Activated B cell treated with CpG ODN at 0.5 μM for 24 hours (primary cell): ENCODE measurements around the gene AGMO. TPM values are rescaled to one million over a fixed set of nuclear protein-coding genes. Genes with fewer than 3 reads are reported as not detected.

ENCODE experiments used
- ATAC-seq: fragments of 200-7000 bp; cut with Tn5 transposase; one replicate; pipeline ENCODE4 v1.10.0; 2021; ENCODE audit warnings: low read depth, mild to moderate bottlenecking, moderate library complexity
- CTCF ChIA-PET: fragments of 350-600 bp; sonication (Branson Sonifier 250); formaldehyde crosslinking; loops from one replicate; lab custom pipeline; 2021; ENCODE audit warnings: antibody characterized with exemption; lab: Charles Lee
- POLR2A ChIA-PET: fragments of 350-600 bp; sonication (Branson Sonifier 250); formaldehyde crosslinking; loops from one replicate; lab custom pipeline; 2021; ENCODE audit warnings: antibody characterized with exemption; lab: Charles Lee
- DNase-seq: peaks from one replicate; pipeline ENCODE4 v3.0.0; 2022
- H3K27ac Mint-ChIP-seq: one replicate; pipeline ENCODE4 v1.8.0; 2020; ENCODE audit warnings: mixed read lengths
- H3K27me3 Mint-ChIP-seq: one replicate; pipeline ENCODE4 v1.8.0; 2021; ENCODE audit warnings: mixed read lengths
- H3K36me3 Mint-ChIP-seq: one replicate; pipeline ENCODE4 v1.8.0; 2021; ENCODE audit warnings: low read depth, mixed read lengths
- H3K4me1 Mint-ChIP-seq: one replicate; pipeline ENCODE4 v1.8.0; 2021; ENCODE audit warnings: mixed read lengths
- H3K4me3 Mint-ChIP-seq: one replicate; pipeline ENCODE4 v1.8.0; 2020; ENCODE audit warnings: mild to moderate bottlenecking, mixed read lengths
- H3K9me3 Mint-ChIP-seq: one replicate; pipeline ENCODE4 v1.8.0; 2020; ENCODE audit warnings: mixed read lengths
- intact Hi-C: fragments of 100-400 bp; cut with micrococcal nuclease; formaldehyde crosslinking; loops from one replicate; pipeline ENCODE4 v1.15.1; 2024
- total RNA-seq: library from RNA; stranded (reverse); gene quantifications from 2 replicates; pipeline ENCODE4 v1.2.3, GENCODE V29; 2022
- TF ChIP-seq, protein P1 (sequence below): fragments of 200-600 bp; IDR thresholded peaks from one replicate; pipeline ENCODE4 v1.8.0; 2022; ENCODE audit warnings: antibody characterized with exemption, mild to moderate bottlenecking

The AGMO gene
- total RNA-seq, 1 donor from 2014 or later = not detected

DNA sequence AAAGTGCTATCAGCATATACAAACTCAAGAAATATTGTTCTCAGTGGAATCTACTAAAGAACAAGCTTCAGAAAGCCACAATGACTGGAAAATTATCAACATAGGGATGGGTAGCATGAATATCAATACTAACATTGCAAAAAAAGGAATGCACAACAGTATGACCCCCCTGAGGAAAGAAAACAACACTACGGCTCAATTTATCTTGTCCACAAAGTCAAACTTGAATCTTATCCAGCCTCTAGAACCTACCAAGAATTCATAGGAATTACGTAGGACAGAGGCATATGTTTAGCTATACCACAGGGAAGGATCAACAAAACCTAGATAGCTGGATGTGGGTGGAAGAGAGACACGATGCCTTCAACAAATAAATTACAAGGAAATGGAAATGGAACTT lies 54.6 kb downstream of the AGMO start:
- TF ChIP-seq, protein P1, sequence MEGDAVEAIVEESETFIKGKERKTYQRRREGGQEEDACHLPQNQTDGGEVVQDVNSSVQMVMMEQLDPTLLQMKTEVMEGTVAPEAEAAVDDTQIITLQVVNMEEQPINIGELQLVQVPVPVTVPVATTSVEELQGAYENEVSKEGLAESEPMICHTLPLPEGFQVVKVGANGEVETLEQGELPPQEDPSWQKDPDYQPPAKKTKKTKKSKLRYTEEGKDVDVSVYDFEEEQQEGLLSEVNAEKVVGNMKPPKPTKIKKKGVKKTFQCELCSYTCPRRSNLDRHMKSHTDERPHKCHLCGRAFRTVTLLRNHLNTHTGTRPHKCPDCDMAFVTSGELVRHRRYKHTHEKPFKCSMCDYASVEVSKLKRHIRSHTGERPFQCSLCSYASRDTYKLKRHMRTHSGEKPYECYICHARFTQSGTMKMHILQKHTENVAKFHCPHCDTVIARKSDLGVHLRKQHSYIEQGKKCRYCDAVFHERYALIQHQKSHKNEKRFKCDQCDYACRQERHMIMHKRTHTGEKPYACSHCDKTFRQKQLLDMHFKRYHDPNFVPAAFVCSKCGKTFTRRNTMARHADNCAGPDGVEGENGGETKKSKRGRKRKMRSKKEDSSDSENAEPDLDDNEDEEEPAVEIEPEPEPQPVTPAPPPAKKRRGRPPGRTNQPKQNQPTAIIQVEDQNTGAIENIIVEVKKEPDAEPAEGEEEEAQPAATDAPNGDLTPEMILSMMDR = no peak
- ChIA-PET POLR2A (no interaction called here), CTCF (no interaction called here)
- H3K27me3 Mint-ChIP-seq = no peaks in the 10 kb centered on the region
- H3K27ac Mint-ChIP-seq = no peak overlapping the region
- ATAC-seq = no peak
- no peaks in the 10 kb centered on the region for H3K4me1 Mint-ChIP-seq
- no peak overlapping the region for H3K4me3 Mint-ChIP-seq
- H3K9me3 Mint-ChIP-seq = no peaks in the 10 kb centered on the region
- no peak for DNase-seq
- H3K36me3 Mint-ChIP-seq = no peaks in the 10 kb centered on the region
- intact Hi-C loops = no loop called here

DNA sequence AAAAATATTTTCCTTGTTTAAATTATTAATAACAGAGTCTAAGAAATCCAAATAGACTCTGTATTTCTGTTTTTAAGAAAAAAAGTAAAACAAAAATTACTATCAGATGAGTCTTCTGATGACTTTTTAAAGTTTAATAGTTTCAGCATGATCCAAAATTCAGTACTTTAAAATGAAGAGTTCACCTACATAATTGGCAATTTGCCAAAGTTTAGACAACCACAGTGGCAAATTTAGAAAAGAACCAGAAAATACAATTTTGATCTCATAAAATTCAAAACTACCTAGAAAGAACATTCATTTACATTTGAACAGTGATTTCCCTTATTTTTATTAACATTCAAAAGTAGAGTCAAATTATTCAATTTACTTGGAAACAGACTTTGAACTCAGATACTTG lies 56.1 kb downstream of the AGMO start:
- Mint-ChIP-seq H3K9me3 (no peaks in the 10 kb centered on the region), H3K4me1 (no peaks in the 10 kb centered on the region)
- POLR2A ChIA-PET = no interaction called here

DNA sequence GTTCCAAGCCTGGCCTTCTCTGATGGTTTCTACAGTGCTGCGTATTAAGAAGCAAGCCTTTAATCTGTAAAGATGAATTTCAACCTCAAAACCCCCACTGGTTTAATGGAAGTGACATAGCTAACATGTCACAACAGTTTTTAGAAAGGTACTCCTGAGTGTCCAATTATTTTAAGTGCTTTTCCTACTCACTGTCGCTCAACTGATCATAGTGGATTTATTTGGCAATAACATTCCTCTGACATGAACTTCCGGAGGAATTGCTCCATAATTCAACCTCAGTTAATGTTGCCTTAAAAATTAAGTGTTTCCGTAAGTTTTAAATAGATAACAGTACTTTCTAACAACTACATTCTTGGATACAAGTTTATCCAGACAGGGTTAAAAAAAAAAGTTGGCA lies 57.5 kb downstream of the AGMO start:
- POLR2A ChIA-PET = no interaction called here
- H3K9me3 Mint-ChIP-seq = peaks cover 2% of the 10 kb centered on the region
- H3K27me3 Mint-ChIP-seq = no peaks in the 10 kb centered on the region
- TF ChIP-seq, protein P1 = no peak
- no peaks in the 10 kb centered on the region for H3K4me1 Mint-ChIP-seq
- intact Hi-C loops = no loop called here
- no peak overlapping the region for H3K4me3 Mint-ChIP-seq
- ATAC-seq (no peak), DNase-seq (no peak)
- CTCF ChIA-PET = no interaction called here
- H3K27ac Mint-ChIP-seq = no peak overlapping the region
- no peaks in the 10 kb centered on the region for H3K36me3 Mint-ChIP-seq

More for the DNA sequence above, 56.1 kb downstream of the AGMO start:
- no peaks in the 10 kb centered on the region for H3K36me3 Mint-ChIP-seq
- H3K27me3 Mint-ChIP-seq = no peaks in the 10 kb centered on the region
- CTCF ChIA-PET = no interaction called here
- ATAC-seq = no peak
- no peak overlapping the region for H3K4me3 Mint-ChIP-seq
- intact Hi-C loops = no loop called here
- TF ChIP-seq, protein P1 = no peak
- H3K27ac Mint-ChIP-seq = no peak overlapping the region
- no peak for DNase-seq

DNA sequence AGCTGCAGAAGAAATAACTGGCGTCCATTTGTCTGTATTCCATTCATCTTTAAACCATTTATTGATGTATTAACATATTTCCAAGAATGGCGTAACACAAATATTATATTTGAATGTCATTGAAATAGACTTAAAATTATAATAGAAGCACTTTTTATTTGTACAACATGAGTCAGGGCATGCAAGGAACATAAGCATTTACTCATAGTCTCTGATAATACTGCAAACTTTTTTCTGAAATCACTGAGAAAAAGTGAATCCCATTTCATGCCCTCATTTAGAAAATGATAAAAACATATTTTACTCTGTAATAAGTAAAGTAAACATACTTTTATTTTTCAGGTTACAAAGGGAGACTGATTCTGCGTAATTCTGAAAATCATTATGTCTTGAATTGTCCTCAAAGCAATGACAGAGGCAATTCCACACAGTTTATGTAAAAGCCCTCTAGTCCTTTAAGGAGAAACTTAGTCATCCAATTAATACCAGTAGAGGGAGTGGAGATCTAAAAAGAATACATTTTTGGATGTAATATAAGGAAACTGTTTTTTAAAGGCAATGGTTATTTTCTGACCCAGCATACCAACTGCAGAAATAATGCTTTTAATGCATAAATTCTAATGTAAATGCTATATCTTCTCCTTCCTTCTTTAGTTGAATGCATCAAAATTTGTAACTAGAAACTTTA lies 58.1 kb downstream of the AGMO start:
- ATAC-seq = no peak
- ChIA-PET POLR2A (no interaction called here), CTCF (no interaction called here)
- TF ChIP-seq, protein P1 = no peak
- H3K4me1 Mint-ChIP-seq = no peaks in the 10 kb centered on the region
- no peaks in the 10 kb centered on the region for H3K27me3 Mint-ChIP-seq
- intact Hi-C loops = no loop called here
- no peak for DNase-seq
- peaks cover 2% of the 10 kb centered on the region for H3K9me3 Mint-ChIP-seq
- no peak overlapping the region for H3K27ac Mint-ChIP-seq
- H3K36me3 Mint-ChIP-seq = no peaks in the 10 kb centered on the region
- H3K4me3 Mint-ChIP-seq = no peak overlapping the region

DNA sequence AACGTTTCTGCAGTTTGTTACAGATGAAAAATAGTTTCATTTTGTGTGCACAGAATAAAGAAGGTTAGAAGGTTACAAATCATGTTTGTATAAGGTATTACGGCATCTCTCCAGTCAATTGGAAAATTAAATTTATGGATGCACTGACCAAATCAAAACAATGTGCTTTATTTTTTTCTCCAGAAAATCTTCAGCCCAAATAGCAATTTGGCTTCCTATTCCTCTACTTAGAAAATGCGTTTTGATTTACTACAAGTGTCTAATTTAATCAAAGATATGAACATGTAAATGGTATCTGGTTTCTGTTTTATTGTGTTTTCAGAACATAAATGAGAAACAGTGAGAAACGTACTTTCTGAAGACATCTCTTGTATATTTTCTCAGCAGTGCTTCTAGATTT lies 63.4 kb downstream of the AGMO start:
- no peaks in the 10 kb centered on the region for H3K36me3 Mint-ChIP-seq
- no peaks in the 10 kb centered on the region for H3K4me1 Mint-ChIP-seq
- TF ChIP-seq, protein P1 = no peak
- POLR2A ChIA-PET = no interaction called here
- H3K4me3 Mint-ChIP-seq = no peak overlapping the region
- CTCF ChIA-PET = no interaction called here
- H3K27me3 Mint-ChIP-seq = no peaks in the 10 kb centered on the region
- DNase-seq = no peak
- intact Hi-C loops = no loop called here
- H3K27ac Mint-ChIP-seq = no peak overlapping the region
- ATAC-seq = no peak
- peaks cover 3% of the 10 kb centered on the region for H3K9me3 Mint-ChIP-seq
